Glomerular visceral epithelial cell (primary cell): ENCODE results near the gene CAMK2B.

Experiments
- DNase-seq: peaks from one replicate; pipeline ENCODE4 v3.0.0-alpha.2; 2016; ENCODE audit errors: extremely low spot score

CAMK2B gene

DNA sequence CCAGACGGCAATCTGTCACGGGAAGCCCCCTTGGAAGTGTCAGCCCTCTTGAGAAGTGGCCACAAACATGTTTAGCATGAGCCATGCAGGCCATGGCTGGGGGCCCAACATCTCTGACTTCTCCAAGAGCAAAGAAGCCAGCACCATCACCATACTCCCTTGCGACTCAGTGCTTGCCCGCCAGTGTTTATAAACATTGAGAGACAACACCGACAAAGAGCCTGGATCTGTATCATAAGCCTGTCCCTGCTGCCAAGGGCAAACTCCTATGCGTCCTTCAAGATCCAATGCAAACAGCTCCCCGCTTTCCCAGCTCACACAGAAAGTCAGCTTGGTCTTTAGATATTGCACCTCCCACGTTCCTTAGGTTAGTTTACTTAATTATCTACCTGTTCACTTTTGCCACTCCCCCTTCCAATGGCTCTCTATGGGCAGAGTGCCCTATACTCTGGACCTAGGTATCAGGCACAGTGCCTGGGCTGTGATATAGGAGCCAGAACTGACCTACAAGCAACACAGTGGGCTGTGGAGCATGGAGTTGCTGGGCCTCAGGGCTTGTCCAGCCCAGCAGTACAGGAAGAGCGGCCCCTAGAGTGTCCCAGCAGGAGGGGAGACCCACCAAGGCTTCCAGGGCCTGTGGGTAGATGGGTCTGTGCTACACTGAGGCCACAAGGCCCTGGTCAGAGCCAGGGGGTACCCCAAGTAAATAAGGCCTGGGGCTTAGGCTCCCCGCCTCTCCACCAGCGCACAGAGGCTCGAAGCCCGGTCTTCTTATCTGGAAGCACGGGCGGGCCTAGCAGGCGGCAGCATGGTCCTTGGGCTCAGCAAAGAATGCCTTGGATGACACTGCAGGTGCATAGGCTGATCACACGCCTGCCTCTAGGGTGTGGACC is 37.7 kb downstream of the CAMK2B start:
- DNase-seq, result no peak

DNA sequence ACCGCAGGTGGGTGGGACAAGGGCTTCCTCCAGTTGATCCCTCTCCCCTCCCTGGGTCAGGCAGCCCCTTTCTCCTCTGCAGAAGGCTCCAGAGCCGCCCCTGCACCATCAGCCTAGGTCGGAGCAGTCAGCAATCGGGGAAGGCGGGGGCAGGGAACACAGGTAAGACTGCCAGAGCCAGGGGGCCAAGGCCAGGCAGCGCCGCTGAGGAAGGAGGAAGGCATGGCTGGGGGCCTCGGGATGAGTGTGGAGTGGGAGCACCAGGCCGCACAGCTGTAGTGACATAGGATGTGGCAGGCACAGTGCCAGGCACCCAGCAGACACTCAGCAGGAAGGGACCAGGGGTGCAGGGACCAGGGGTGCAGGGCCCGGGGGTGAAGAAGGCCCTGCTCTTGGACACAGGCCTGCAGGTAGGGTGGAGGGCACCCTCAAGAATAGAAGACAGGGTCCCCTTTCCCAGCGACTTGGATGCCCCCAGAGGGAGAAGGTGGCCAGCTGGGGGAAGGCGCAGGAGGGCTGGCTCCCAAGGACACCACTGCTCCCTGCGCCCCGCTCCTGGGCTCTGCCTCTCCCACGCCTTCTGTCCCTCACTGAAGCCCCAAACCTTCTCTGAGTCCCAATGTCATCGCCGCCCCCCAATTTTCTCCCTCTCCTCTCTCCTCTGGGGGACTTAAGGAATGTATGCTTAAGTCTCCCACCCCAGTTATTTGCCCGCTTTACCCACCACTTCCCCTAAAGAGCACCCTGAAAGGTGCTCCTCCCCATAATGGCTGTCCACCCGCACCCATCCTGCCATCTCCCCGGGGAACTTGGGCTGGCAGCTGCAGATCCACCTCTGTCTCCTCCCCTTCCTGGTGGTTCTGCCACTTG is 38.5 kb downstream of the CAMK2B start:
- no peak for DNase-seq

DNA sequence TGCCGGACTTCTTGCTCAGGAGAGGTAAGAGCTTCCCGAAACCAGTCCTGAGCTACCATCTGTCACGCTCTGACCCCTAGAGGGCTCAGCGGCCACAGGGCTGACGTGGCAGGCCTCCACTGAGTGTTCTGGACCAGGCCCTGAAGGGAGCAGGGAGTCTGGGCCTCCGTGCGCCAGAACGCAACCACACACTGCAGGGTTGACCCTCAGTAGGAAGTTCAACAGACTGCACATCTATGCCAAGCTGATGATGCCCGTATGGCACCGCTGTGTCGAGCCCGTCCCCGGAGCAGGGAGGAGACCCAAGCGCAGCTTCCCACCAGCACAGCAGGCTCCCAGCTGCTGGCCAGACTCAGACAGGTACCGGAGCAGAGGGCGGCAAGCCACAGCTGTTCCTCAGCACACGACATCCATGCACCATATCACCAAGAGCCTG is 39.2 kb downstream of the CAMK2B start:
- DNase-seq, result no peak

DNA sequence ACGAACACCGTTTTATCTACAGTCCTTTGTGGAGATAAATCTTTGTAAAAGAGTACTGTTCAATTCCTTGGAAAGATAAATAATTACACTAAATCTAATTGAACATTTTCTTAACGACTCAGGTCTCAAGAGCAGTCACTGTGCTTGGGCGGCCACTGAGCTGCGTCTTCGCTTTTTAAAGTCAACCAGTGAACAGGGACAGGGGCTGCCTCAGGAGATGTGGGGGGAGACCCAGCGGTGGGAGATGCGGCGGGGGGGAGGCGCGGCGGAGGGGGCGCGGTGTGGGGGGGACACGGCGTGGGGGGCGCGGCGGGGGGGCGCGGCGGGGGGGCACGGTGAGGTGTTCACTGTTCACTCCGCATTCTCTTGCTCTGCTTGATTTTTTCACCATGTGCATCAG is 39.8 kb downstream of the CAMK2B start:
- no peak for DNase-seq

DNA sequence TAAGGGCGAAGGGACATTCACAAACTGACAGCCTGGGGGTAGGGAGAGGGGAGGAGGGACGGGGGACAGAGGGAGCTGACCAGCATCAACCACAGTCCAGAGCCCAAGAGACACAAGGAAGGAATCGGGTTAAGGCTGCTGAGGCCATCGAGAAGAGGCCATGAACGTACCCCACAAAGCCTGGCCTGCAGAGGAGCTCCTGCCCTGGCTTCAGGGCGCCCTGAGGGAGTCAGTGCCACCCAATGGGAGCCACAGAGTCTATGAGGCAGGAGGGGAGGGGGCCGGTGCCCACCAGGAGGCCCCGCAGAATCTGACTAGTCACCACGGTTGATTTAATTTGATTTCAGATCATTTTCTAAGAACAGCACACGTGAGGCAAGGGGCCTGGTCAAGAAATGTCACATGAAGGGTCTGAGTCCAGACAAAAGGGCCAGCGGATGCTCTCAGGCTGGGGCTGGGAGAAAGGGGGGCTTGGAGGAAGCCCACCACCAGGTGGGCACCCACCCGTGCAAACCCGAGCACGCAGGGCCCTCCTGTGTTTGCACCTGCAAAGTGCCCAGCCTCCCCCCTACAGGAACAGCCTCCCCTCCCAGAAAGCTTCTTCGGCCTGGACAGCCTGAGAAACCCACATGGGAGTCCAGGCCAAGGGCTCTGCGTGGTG is 40.4 kb downstream of the CAMK2B start:
- no peak for DNase-seq

DNA sequence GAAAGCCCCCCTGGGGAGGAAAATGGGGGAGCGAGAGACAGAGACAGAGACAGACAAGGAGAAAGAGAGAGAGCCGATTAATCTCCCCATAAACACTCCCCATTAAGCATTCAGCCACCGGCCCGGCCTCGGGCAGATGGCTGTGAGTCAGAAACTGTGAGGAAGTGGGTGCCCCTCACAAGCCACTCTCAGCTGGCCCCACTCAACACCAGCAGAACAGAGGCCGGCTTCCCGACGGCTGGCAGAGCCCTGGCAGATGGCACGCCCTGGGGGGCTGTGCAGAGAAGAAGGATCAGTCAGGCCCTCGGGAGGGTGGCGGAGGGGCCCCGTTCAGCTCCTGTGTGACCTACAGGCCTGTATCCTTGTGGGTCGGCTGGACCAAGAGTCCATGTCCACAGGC is 41.2 kb downstream of the CAMK2B start:
- no peak for DNase-seq

DNA sequence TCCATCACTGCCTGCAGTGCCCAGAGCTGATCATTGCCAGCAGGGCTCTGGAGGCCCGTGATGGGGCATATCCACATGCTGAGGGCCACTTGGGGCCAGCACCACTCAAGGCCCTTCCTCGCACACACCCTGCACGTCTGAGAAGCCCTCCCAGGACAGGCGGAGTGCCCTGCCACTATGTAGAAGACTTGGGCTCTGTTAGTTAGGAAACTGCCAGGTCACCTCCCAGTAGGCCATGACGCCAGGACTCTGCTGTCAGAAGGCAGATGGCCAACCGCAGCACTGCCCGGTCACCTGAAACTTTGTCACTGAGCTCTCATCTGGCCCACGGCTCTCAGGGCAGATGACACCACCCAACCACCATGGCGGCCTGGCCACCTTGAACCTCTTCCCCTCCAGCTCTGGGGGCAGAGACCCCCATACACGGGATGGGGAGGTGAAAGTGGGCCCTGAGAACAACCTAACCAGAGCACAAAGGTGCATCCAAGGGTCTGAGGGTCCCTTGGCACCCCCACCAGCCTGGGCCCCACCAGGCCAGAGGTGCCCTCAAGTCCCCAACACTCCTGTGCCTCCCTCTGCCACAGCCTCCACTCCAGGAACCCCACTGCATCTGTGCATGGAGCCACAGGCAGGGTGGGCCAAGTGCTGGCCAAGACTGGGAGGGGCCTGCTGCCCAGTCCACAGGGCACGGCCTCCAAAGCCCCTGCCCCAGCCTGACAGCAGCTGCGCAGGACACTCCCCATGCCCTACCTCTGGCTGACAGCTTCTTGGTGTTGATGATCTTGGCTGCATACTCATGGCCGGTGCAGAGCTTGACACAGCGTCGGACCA is 41.8 kb downstream of the CAMK2B start:
- DNase-seq, result no peak

DNA sequence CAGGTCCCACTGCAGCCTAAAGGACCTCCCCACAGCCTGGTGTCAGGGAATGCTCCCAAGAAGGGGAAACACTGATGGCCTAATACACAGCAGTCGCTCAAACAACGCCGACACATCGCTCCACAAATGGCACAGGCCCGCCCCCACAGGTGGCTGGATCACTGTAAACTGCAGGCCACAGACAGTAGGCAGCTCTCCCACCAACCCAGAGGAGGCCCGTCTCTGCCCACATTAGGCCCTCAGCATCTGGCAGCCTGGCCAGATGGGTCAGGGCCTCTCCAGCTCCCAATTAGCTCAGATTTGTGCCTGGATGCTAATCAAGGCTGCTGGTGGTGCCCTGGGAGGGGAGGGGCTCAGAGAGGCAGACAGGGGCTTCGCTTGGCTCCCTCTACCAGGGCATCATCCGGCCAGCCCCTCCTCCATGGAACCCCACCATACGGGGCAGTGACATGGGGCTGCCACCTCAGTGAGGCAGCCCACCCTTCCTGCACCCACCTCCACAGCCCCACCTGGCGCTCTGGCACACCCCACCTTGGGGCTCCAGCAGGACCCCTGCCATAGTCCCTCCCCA is 42.7 kb downstream of the CAMK2B start:
- DNase-seq, result no peak

DNA sequence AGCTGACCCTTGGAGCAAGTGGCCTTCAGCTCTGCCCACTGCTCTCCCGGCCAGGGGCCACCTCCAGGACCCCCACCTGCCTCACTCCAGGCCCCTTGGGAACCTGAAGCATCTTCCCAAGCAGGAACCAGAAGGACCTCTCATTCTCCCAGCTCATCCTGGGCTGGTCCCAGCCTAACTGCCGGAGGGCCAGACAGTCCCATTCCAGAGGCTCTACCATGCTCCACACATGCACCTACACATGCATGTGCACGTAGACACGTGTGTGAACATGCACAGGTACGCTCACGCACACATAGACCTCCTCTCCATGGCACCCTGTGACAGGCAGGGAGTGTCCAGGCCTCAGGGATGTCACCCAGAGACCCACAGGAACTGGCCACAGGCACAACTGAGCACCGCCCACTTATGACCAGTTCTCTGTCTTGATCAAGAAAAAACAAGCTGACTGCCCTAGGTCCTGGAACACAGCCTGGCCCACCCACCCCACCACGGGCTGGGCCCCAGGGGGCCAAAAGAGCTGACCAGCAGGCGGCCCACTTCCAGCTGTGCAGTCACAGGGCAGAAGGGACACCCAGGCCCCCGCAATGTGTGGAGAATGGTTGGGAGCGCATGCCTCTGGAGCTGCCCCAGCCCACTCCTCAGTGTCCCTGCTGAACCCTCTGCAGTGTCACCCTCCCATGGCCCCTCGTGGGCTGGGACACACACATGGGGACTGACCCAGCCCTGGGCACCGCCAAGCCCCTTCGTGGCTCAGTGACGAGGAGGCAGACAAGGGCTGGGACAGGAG is 43.4 kb downstream of the CAMK2B start:
- no peak for DNase-seq

DNA sequence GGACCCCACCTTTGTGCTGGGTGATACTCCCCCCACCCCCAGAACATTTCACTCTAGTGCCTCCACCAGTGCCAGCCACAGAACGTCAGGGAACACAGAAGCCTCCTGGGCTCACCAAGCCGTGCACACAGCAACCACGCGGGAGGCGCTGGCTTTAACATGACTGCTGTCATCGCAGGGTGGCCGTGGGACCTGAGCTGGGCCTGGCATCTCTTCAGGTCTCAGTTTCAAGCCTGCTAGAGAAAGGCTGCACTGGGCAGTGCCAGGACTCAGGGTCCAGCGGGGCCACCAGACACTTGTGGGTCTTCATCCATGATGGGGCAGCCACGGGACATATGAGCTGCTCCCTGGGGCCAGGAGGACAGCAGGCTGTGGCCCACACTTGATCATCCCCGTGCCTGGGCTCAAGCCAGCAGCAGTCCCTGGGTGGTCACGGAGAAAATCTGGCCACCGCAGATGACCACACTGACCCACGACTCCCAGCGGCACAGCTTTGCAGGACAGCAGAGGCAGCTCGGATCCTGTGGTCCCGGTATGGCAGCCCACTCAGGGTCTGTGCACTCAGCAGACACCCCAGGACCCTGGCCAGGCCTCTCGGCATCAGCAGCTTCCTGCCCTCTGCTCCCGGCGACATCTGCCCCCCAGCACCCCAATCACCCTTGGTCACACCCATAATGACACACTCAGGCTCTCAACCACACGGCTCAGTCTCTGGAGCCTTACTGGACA is 44.2 kb downstream of the CAMK2B start:
- no peak for DNase-seq

DNA sequence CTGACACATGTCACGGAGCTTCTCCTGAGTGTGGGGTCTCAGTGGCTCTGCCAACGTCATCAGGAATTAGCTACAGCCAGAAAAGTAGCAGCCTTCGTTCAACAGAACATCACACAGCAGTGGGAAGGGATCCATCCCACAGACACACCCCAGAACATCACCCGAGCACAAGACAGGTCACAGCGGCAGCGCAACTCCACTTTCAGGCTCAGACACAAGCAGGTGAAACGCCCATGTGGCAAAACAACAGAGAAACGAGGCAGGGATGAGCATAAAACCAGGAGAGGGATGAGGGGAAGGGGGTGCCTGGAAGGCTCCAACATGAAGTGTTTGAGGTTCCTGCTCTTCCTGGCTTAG is 44.8 kb downstream of the CAMK2B start:
- DNase-seq, result no peak

DNA sequence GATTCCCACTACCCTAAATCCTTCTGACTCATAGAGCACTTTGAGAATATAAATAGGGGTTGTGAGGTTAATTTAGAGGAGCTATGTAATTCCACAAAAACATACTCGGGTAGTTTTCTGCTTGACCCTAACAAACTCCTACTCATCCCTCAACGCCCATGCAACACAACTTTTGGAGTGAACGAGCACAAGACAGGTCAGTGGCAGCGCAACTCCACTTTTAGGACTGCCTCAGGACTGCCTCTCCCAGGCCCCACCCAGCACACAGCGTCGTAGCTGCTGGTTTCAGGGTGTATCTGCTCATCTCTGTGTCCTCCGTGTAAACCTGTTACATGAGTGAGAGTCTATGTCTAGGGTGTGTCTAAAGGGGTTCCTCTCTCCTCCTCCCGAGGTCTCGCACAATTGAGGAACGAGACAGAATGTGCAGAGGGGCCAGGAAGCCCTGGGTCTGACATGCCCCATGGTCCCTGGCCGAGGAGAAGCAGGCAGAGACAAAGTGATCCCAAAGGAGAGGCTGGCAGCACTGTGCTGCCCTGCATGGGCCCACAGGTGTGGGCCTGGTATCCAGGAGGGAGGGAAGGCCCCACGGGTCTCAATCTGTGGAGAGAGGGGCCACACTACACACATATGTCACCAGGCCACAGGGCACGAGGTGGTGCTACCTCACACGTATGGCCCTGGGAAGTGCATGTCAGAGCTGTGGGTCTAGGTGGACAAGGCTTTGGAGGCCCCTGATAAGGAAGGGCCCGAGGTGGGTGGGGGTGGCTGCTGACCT is 45.5 kb downstream of the CAMK2B start:
- DNase-seq, result no peak

DNA sequence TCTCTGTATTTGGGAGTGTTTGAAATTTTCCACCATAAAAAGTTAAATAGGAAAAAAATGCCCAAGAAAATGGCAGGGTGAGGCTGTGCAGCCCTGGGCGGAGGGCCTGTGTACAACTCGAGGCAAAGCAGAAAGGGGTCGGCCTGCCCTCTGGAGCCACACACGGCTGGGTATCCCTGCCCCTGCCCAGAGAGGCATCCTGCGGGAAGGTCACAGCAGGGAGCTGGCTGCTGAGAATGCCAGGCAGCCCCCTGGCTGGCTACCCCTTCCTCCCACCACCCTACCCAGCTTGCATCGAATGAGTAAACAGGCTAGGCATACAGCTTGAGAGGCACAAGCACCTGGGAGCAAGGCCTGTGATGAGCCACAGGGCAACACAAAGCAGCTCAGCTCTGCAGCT is 46.1 kb downstream of the CAMK2B start:
- no peak for DNase-seq

DNA sequence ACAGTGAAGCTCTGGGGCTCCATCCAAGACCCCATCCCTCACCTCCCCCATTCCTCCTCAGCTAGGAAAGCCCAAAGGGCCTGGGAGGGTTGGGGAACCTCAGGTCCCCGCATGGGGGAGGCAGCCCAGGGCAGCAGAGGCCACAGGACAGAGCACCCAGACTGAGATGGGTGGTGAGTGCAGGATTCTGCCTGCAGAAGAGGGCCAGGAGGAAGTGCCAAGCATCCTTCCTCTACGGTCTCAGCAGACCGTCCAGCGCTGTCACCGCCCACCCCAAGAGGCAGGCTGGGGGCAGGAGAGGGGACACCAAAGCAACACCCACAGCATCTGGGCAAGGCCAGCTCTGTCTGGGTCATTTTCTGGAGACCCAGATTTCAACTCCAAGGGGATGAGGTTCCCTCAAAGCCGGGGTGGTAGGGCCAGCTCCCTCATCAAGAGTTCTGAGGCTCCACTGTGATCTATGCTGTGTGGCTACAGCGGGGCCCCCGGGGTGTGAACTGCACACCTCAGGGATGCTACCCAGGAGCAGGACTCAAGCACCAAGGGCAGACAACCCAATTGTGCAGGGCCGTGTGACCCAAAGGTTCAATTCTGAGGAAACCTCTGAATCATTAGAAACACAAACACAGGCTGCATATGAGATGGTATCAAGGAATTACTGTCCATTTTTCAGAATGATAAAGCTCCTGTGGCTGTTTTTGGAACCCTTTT is 46.8 kb downstream of the CAMK2B start:
- no peak for DNase-seq

DNA sequence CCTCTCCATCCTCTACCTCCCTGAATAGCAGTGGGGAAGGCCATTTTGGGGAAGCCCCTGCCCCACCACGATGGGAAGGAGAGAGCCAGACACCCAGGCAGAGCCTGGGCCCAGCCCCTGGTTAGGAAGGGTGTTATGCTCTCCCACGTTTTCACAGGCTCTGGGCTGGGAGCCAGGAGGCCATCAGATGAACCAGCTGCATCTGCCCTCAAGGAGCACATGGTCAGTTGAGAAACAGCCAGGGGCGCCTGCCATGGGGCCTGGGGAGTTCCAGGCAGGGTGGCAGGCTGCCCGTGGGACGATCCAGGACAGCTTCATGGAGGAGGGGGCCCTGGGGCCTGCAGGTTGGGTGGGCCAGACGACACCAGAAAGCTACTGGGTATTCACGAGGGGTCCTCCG is 47.5 kb downstream of the CAMK2B start:
- no peak for DNase-seq

DNA sequence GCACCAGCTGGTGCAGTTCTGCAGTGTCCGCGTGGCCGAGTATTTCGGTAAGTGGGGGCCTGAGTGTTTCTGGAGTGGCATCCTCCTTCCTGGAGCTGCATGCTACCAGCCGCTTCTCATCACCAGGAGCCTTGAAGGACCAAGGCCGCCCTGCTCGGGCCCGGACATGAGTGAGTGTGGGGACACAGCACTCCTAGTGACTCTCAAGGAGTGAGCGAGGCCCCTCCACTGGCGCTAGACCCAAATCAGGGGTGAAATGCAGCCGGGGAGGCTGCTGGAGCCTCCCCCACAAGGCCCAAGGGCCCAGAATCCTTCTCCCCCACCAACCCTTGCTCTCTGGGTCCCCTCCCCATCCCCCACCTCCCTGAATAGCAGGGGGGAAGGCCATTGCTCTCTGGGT is 48.0 kb downstream of the CAMK2B start:
- no peak for DNase-seq

DNA sequence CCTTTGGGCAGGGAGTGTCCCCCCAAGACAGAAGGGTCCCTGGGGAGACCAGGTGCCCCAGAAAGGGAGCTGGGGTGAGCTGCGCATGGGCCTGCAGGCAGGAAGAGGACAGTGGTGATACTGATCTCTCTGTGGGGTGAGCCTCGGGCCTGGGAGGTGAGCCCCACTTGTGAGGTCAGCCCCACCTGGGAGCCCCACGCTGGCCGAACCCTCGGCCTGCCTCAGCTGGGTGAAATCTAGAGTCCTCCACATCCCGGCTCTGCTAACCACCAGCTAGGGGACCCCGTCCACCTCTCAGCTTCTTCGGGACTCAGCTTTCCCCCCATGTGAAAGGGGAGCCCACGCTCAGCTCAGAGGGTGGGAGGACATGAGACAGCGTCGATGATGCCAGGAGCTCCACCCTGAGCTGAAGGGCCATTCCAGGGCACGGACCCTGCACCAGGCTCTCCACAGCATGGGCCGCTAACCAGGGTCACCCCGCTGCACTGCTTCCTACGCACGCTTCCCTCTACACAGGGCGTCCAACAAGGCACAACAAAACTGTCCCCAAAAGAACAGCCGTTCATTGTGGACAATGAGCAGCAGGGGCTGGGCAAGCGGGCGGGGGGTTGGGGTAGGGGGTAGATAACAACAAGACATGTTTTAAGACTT is 48.7 kb downstream of the CAMK2B start:
- DNase-seq, result no peak
